Measurements from ENCODE around the gene FNIP2. TPM values are rescaled to one million over a fixed set of nuclear protein-coding genes. Genes with fewer than 3 reads are reported as not detected.
A peak's percentile ranks its signal among the peaks of the same experiment; 100 is the strongest.

FNIP2 gene
- total and polyA plus RNA-seq, 11 donors = 14.5 to 87.4 (median 40.9) TPM

DNA sequence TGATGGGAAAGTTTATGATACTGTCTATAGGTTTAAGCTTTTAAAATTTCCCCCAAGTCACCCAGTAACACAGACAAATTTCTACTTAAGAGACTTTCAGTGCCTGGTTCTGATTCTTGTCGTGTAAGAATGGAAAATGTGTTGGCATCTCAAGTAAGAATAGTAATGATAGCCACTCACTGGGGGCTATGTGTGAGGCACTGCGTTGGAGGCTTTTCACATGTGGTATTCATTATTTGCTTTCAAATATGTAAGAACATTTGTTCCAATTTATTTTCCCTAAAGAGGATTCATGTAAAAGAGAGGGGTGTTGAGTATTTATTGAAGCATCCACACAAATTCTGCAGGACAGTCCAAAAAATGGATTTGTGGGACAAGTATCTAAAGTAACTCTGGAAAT, 143.6 kb downstream of the FNIP2 start:
- peaks cover 0 to 6% (median 0%) of the 10 kb centered on the region in 9 donors for H3K36me3 ChIP-seq
- H3K9me3 ChIP-seq = no peaks in the 10 kb centered on the region
- TF ChIP-seq CTCF (IDR thresholded peaks at IDR 0.05) (no peak), POLR2A (IDR thresholded peaks at IDR 0.05) (no peak)
- H3K4me1 ChIP-seq = peaks cover 0 to 24% (median 14%) of the 10 kb centered on the region in 12 donors
- 59 to 74% (median 65%) methylated on average over 2 of the region's 2 CpGs for WGBS, 4 donors
- H3K27ac ChIP-seq = no peak overlapping the region
- DNase-seq (no peak), ATAC-seq (no peak)
- no peak overlapping the region for H3K4me3 ChIP-seq
- no peaks in the 10 kb centered on the region for H3K27me3 ChIP-seq
- intact Hi-C loops (cut with DNase I) = no loop called here

DNA sequence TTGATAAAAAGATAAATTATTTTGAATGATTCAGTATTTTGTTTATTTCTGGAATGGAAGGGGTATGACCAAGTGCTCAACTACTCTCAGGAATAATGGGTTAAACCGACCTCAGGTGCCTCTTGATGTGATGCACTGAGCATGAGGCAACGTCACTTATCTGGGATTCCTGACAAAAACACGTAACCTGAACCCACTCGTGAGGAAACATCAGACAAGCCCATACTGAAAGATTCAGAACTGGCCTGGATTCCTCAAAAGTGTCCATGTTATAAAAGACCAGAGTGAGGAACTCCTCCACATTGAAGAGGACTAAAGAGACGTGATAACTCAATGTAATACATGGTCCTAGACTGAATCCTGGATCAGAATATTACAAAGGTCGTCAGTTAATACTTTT, 144.0 kb downstream of the FNIP2 start:
- no peak for DNase-seq
- TF ChIP-seq POLR2A (IDR thresholded peaks at IDR 0.05) (no peak), CTCF (IDR thresholded peaks at IDR 0.05) (no peak)

GRCh38 chr4:158913766-158914165, 144.9 kb downstream of the FNIP2 start:
- H3K9me3 ChIP-seq = no peaks in the 10 kb centered on the region
- H3K36me3 ChIP-seq = peaks cover 0 to 5% (median 0%) of the 10 kb centered on the region in 9 donors
- H3K4me1 ChIP-seq = peaks cover 0 to 24% (median 14%) of the 10 kb centered on the region in 12 donors
- DNase-seq = no peak
- intact Hi-C loops (cut with DNase I) = no loop called here
- H3K27me3 ChIP-seq = no peaks in the 10 kb centered on the region
- H3K4me3 ChIP-seq = no peak overlapping the region
- no peak overlapping the region for H3K27ac ChIP-seq
- WGBS, 4 donors = 70 to 86% (median 75%) methylated on average over 5 of the region's 5 CpGs
- no peak for TF ChIP-seq POLR2A (IDR thresholded peaks at IDR 0.05)
- no peak for TF ChIP-seq CTCF (IDR thresholded peaks at IDR 0.05)
- ATAC-seq = no peak

More for the DNA sequence above, 144.0 kb downstream of the FNIP2 start:
- Histone ChIP-seq H3K27ac (no peak overlapping the region), H3K27me3 (no peaks in the 10 kb centered on the region), H3K4me1 (peaks cover 0 to 24% (median 14%) of the 10 kb centered on the region in 12 donors), H3K4me3 (no peak overlapping the region), H3K9me3 (no peaks in the 10 kb centered on the region), H3K36me3 (peaks cover 0 to 5% (median 0%) of the 10 kb centered on the region in 9 donors)
- ATAC-seq = no peak
- intact Hi-C loops (cut with DNase I) = no loop called here
- WGBS, 4 donors = 53 to 65% (median 60%) methylated on average over 6 of the region's 6 CpGs

- ATAC-seq (peak; percentile 20 to 63 (median 36)), DNase-seq (no peak)
- TF ChIP-seq POLR2A (IDR thresholded peaks at IDR 0.05) (no peak), CTCF (IDR thresholded peaks at IDR 0.05) (no peak)
- Histone ChIP-seq H3K27me3 (no peaks in the 10 kb centered on the region), H3K4me1 (peaks cover 0 to 24% (median 14%) of the 10 kb centered on the region in 12 donors), H3K36me3 (peaks cover 0 to 4% (median 0%) of the 10 kb centered on the region in 9 donors), H3K9me3 (no peaks in the 10 kb centered on the region), H3K27ac (no peak overlapping the region), H3K4me3 (no peak overlapping the region)
- WGBS, 4 donors = 53 to 73% (median 66%) methylated on average over 5 of the region's 5 CpGs
- intact Hi-C loops (cut with DNase I) = no loop called here
These were observed 145.4 kb downstream of the FNIP2 start for GRCh38 chr4:158914218-158914617.

Measured in heart left ventricle (tissue), 16 donors.